Mucosa of rectum (tissue), 2 donors: ENCODE results near the gene SPATA21.
"Not testable (repeated sequence)": the region's sequence is repeated elsewhere in the genome, so short reads cannot be mapped to it uniquely, and the experiment has no call there.

ENCODE experiments used
- H3K27ac ChIP-seq, 2 donors: one replicate each; pipeline ENCODE4 v1.7.0; 2013; ENCODE audit warnings: inconsistent platforms in 2 of 2, low read depth in 2 of 2, low read length in 2 of 2
- H3K27me3 ChIP-seq, 2 donors: one replicate each; pipeline ENCODE4 v1.7.0; 2013; ENCODE audit warnings: low read length in 2 of 2; ENCODE audit not compliant: control insufficient read depth in 2 of 2, insufficient read depth in 2 of 2
- H3K36me3 ChIP-seq, 2 donors: one replicate each; pipeline ENCODE4 v1.7.0; 2013; ENCODE audit warnings: low read length in 2 of 2; ENCODE audit not compliant: control insufficient read depth in 2 of 2, insufficient read depth in 2 of 2
- H3K4me1 ChIP-seq, 2 donors: one replicate each; pipeline ENCODE4 v1.7.0; 2013; ENCODE audit warnings: low read length in 2 of 2, mild to moderate bottlenecking in 1 of 2; ENCODE audit not compliant: control insufficient read depth in 2 of 2, insufficient read depth in 2 of 2
- H3K4me3 ChIP-seq, 2 donors: one replicate each; pipeline ENCODE4 v1.7.0; 2013; ENCODE audit warnings: low read length in 2 of 2
- H3K9ac ChIP-seq, 2 donors: one replicate each; pipeline ENCODE4 v1.7.0; 2013; ENCODE audit warnings: low read length in 2 of 2, low read depth in 1 of 2, mild to moderate bottlenecking in 1 of 2
- H3K9me3 ChIP-seq, 2 donors: one replicate each; pipeline ENCODE4 v1.7.0; 2013; ENCODE audit warnings: low read length in 2 of 2; ENCODE audit not compliant: control insufficient read depth in 2 of 2
- donor health status: healthy.
- donor health status: Normal muscosa, but diverticular disease.

Gene SPATA21

DNA sequence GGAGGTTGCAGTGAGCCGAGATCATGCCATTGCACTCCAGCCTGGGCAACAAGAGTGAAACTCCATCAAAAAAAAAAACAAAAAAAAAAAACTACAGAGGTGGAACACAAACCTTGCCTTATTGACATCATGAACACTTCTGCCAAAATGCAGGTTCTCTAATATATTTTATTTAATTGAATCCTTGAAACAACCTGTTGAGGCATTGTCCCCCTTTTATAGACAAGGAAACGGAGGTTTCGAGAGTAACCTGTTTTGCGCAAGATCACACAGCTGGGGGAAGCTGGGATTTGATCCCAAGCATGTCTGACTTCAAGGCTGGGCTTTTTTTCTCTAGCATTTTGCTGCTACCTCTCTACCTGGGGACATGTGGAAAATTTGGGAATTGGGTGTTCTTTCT is 67.4 kb downstream of the SPATA21 start:
- Histone ChIP-seq H3K9ac (no peak overlapping the region), H3K27me3 (no peaks in the 10 kb centered on the region), H3K9me3 (no peaks in the 10 kb centered on the region), H3K4me1 (peaks cover 11 to 14% of the 10 kb centered on the region in 2 donors), H3K4me3 (no peak overlapping the region), H3K27ac (no peak overlapping the region), H3K36me3 (peaks cover 0 to 5% of the 10 kb centered on the region in 2 donors)

DNA sequence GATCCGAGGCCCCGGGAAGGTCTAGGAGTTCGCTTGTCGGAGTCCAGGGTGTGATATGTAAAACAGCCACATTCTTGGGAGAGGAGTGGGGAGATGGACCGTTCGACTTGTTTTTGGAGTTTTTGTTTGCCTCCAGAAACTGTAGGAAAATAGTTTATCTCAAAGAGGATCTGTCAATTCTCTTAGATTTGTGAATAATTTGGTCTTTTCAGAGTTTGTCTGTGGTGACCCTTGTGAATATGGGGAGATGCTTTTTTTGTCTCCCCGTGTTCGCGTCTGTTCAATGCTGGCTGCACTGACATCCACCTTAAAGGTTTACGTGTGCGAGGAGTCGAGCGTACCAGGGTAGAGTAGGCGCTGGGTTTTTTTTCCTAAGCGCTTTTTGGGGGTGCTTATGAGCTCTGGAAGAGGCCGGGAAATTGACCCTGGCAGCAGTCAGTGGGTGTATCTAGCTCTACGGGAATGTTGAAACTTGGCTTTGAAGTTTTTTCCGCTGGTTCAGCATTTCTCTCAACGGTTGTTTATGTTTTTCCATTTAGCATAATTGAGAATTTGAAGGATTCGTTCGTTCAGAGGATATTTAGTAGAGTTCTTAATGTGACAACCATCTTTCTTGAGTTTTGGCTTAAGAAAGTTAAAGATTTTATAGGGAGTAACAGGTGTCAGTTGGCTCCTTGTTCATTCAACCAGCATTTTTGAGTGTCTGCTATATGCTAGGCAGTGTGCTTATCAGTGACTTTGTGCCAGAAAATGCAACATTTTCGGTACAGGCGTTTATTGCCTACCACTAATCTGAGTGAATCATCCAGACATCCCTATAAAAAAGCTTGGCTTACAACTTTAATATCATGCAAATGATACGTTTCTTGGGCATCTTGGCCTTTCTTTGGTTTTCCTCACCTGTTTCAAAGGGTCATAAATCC is 69.0 kb downstream of the SPATA21 start:
- peaks cover 0 to 3% of the 10 kb centered on the region in 2 donors for H3K36me3 ChIP-seq
- peak overlapping the region; percentile 89 to 91 for H3K9ac ChIP-seq
- H3K4me3 ChIP-seq = peak overlapping the region; percentile 80 to 98
- H3K27me3 ChIP-seq = no peaks in the 10 kb centered on the region
- peaks cover 11 to 14% of the 10 kb centered on the region in 2 donors for H3K4me1 ChIP-seq
- no peaks in the 10 kb centered on the region for H3K9me3 ChIP-seq
- H3K27ac ChIP-seq = peak overlapping the region; percentile 94 to 98

DNA sequence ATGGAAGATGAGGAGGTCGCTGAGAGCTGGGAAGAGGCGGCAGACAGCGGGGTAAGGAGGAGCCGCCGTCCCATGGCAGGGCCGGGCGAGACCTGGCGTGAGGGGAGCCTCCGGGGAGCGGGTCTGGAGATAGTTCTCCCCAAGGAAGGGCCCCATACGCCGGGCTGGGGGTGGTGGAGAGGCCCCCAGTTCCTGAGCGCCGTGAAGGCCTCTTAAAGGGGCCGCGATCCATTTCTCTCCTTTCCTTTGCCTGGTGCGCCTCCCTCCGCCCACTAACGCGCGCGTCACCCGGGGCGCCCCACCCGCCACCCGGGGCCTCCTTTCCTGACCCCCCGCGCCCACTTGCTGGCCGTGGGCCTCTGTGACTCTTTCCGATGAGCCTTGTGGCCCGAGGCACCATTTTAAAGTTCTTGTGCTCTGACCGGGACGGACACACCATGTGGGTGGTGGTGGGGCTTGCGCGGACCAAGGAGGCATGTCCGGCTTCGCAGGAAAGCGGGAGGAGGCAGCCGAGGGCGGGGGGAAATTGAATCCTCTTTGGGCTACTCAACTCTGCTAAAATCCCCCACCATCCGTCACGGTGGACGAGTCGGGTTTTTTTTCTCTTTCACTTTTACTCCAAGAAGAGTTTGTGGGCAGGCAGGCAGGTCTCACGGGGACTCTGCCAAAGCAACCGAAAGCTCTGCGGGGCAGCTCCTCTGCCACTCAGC is 69.8 kb downstream of the SPATA21 start:
- H3K36me3 ChIP-seq = no peaks in the 10 kb centered on the region
- peak overlapping the region; percentile 94 to 98 for H3K27ac ChIP-seq
- H3K9me3 ChIP-seq = no peaks in the 10 kb centered on the region
- H3K4me3 ChIP-seq = peak overlapping the region; percentile 80 to 98
- no peaks in the 10 kb centered on the region for H3K27me3 ChIP-seq
- H3K4me1 ChIP-seq = peaks cover 11% of the 10 kb centered on the region in 2 donors
- peak overlapping the region; percentile 89 to 91 for H3K9ac ChIP-seq

DNA sequence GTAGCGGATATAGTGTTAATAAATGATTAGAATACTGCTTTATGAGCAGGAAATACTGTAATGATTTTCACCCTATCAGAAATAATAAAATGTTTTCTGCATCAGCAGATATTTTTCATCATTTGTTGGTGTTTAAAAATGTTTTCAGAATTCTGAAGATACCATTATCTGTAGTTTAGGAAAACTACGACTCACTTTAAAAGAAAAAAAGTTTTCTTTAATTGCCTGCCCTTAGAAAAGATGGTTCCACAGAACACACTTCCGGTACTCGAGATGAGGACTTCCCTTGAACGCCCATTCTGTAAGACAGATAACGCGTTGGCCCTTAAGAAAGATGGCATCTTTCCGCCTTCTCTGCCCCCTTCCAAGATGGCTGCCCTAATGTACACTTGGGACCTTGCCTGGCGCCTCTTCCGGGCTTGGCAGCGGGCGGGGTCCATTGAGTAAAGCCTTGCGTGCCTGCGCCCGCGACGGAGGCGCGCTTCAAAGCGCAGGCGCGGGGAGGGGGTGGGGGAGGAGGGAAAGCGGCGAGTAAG is 70.4 kb downstream of the SPATA21 start, which contains the start of gene SZRD1:
TSS of gene SZRD1 (plus strand) at position 521 of the 536 bp plus-strand sequence. CDS start 16 bp downstream, outside the sequence.
- peak within 1 kb of the TSS; percentile 80 to 98 for H3K4me3 ChIP-seq
- no peaks in the 10 kb centered on the region for H3K36me3 ChIP-seq
- H3K9ac ChIP-seq = peak within 1 kb of the TSS; percentile 89 to 91
- H3K27ac ChIP-seq = peak within 1 kb of the TSS; percentile 94 to 98
- H3K9me3 ChIP-seq = no peaks in the 10 kb centered on the region
- peaks cover 11% of the 10 kb centered on the region in 2 donors for H3K4me1 ChIP-seq
- H3K27me3 ChIP-seq = no peaks in the 10 kb centered on the region

DNA sequence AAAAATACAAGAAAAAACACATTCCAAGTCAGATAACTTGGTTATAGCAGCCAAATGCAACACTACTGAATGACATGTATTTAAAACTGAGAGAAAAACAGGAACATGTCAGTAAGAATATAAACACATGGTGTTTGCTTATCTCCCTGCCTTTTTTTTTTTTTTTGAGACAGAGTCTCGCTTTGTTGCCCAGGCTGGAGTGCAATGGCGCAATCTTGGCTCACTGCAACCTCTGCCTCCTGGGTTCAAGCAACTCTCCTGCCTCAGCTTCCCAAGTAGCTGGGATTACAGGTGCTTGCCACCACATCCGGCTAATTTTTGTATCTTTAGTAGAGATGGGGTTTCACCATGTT is 72.1 kb downstream of the SPATA21 start:
- H3K27ac ChIP-seq = not testable (repeated sequence)

DNA sequence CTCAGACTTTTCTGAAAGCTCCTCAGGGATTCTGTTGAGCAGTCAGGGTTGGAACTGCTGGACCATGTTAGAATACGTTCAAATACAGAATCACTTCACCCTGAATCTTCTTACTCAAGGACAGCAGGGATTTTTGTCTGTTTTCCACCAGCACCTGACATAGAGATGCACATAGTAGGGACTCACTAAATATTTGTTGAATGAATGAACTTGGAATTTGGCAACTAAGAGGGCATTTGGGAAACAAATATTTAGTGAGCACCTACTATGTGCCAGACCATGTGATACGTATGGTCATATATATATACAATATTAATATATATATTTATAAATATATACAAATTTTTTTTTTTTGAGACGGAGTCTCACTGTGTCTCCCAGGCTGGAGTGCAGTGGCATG is 80.4 kb downstream of the SPATA21 start:
- Histone ChIP-seq H3K9ac (no peak overlapping the region), H3K9me3 (no peaks in the 10 kb centered on the region), H3K36me3 (no peaks in the 10 kb centered on the region), H3K4me3 (no peak overlapping the region), H3K27ac (no peak overlapping the region), H3K4me1 (peaks cover 0 to 3% of the 10 kb centered on the region in 2 donors), H3K27me3 (no peaks in the 10 kb centered on the region)

More for the DNA sequence above, 72.1 kb downstream of the SPATA21 start:
- not testable (repeated sequence) for H3K36me3 ChIP-seq, H3K9ac ChIP-seq, H3K4me3 ChIP-seq, H3K9me3 ChIP-seq, H3K27me3 ChIP-seq
- H3K4me1 ChIP-seq = peaks cover 11% of the 10 kb centered on the region in 2 donors

DNA sequence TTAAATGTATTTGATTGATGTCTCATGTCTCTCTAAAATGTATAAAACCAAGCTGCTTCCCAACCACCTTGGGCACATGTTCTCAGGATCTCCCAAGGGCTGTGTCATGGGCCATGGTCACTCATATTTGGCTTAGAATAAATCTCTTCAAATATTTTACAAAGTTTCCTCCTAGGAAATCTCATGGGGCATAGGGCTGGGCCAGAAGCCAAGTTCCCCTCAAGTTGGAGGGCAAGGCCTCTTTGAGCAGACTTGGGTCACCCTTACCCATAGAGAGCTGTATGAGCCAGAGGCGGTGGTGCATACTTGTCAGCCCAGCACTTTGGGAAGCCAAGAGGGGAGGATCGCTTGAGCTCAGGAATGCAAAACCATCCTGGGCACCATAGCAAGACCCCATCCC is 82.6 kb downstream of the SPATA21 start:
- Histone ChIP-seq H3K36me3 (no peaks in the 10 kb centered on the region), H3K9ac (no peak overlapping the region), H3K4me3 (no peak overlapping the region), H3K4me1 (peaks cover 5 to 9% of the 10 kb centered on the region in 2 donors), H3K27ac (no peak overlapping the region), H3K9me3 (no peaks in the 10 kb centered on the region), H3K27me3 (no peaks in the 10 kb centered on the region)

DNA sequence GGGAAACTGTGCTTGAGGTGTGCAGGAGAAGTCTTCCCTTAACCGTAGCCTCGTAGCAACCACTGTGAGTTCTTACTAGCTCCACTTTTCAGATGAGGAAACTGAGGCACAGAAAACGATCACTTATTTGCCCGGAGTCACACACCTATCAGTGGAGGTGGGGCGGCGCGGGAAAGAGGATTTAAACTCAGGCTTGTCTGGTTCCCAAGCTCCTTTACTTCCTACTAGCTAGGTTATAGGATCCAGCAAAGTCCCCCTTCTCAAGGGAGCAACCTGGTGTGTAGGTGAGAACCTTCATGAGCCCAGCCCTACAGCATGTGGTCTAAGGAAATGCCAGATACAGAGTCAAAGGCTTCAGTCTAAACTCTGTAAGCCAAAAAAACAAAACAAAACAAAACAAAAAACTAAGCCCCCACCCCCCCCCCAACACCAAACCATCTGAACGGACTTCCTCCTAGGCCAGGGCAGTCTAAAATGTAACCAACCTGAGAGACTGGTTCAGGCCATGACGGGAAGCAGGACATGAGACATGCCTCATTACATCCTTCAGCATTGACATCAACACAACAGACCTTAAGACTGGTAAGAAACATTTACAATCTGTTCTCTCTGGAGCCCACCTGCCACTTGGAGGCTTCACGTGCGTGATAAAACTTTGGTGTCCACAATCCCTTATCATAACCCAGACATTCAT is 84.2 kb downstream of the SPATA21 start:
- H3K9ac ChIP-seq = peak overlapping the region; percentile 69 to 92
- peak overlapping the region; percentile 77 to 84 for H3K4me3 ChIP-seq
- H3K36me3 ChIP-seq = peaks cover 0 to 3% of the 10 kb centered on the region in 2 donors
- H3K27me3 ChIP-seq = no peaks in the 10 kb centered on the region
- peak overlapping the region; percentile 86 to 93 for H3K27ac ChIP-seq
- peaks cover 5 to 9% of the 10 kb centered on the region in 2 donors for H3K4me1 ChIP-seq
- no peaks in the 10 kb centered on the region for H3K9me3 ChIP-seq

DNA sequence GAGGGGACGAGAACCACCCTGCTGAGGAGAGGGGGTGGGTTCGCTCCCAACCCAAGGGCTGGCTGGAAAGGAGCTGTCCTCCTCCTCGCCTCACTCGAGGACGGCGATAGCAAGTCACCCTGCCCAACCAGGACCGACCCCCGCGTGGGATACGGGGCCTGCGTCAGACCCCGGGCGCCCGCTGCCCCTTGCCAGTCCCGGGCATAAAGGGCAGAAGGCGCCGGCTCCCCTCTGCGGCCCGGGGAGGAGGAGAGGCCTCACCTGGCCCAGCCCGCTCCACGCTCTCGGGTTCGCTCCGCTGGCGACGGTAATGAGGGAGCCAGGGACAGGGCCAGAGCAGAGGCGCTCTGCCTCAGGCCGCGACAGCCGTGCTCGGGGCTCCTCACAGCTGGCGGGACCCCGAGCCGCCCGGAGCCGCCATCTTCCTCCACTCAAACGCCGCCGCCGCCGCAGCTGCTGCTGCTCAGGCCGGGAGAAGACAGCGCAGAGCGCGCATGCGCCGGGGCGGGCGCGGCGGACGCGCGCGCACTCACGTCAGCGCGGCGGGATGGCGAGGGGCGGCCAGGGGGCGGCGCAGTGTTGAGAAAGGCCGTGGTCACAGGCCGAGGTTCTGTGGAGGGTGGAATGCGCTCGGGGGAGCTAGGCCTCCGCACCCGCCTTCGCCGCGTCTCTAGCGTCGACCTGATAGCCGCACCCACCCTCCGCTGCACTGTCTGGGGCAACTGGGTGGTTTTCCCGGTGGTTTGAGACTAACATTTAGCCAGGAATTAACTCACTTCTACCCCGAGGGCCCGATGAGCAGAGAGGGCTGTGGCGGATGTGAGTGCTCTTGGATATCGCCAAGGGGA is 85.0 kb downstream of the SPATA21 start, which contains the start of gene FBXO42:
TSS of gene FBXO42 (minus strand) at position 487 of the 848 bp plus-strand sequence. CDS start 37,062 bp downstream, outside the sequence.
- Histone ChIP-seq H3K36me3 (peaks cover 0 to 3% of the 10 kb centered on the region in 2 donors), H3K27me3 (no peaks in the 10 kb centered on the region), H3K9me3 (no peaks in the 10 kb centered on the region), H3K4me3 (peak within 1 kb of the TSS; percentile 77 to 84), H3K4me1 (peaks cover 5 to 9% of the 10 kb centered on the region in 2 donors), H3K9ac (peak within 1 kb of the TSS; percentile 90 to 92), H3K27ac (peak within 1 kb of the TSS; percentile 86 to 93)
